Stromal cell of bone marrow (primary cell): ENCODE measurements around the gene MAZ.

ENCODE experiments used
- DNase-seq: peaks from one replicate; pipeline ENCODE4 v3.0.0-alpha.2; 2012; ENCODE audit warnings: low read depth

MAZ gene

DNA sequence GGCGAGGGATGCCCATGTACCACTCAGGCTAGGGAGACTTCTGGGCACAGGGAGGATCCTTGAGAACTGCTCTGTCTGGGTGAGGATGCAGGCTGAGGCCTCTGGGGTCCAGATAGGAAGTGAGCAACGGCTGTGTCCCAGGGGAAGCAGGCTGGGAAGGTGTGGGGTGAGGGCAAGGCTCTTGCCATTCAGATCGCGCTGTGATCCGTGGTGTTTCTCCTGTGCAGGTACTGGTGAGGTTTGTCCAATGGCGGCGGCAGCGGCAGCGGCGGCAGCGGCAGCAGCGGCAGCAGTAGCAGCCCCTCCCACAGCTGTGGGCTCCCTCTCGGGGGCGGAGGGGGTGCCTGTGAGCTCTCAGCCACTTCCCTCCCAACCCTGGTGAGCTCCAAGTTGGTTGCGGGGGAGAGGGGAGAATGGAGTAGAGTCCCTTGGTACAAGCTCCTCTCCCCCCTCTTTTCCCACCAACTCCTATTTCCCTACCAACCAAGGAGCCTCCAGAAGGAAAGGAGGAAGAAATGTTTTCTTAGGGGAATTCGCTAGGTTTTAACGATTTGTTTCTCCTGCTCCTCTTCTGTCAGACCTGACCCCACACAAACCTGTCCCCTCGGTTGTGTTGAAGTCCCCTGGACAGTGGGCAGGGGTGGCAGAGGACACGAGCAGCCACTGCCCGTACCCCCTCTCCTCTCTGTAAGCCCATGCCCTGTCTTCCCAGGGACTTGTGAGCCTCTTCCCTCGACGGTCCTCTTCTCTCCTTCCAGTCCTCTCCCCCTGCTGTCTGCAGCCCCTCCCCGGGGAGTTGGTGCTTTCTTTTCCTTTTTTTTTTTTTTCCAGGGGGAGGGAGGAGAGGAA is 3.7 kb downstream of the MAZ start:
- DNase-seq = no peak

DNA sequence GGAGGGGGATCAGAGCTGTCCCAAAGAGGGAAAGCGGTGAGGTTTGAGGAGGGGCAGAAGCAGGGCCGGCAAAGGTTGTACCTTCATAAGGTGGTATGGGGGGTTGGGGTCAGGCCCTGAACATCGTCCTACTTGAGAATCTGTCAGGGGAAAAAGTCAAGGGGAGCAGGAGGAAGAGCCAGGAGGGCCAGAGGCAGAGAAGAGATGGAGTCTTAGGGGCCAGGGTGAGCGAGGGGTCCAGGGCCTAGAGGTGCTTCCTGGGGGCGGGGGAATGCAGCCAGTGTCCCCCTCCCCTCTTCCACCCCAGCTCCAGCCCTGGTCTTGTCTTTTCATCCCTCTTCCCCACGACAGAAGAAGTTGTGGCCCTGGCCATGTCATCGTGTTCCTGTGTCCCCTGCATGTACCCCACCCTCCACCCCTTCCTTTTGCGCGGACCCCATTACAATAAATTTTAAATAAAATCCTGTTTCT is 4.4 kb downstream of the MAZ start:
- DNase-seq = no peak

DNA sequence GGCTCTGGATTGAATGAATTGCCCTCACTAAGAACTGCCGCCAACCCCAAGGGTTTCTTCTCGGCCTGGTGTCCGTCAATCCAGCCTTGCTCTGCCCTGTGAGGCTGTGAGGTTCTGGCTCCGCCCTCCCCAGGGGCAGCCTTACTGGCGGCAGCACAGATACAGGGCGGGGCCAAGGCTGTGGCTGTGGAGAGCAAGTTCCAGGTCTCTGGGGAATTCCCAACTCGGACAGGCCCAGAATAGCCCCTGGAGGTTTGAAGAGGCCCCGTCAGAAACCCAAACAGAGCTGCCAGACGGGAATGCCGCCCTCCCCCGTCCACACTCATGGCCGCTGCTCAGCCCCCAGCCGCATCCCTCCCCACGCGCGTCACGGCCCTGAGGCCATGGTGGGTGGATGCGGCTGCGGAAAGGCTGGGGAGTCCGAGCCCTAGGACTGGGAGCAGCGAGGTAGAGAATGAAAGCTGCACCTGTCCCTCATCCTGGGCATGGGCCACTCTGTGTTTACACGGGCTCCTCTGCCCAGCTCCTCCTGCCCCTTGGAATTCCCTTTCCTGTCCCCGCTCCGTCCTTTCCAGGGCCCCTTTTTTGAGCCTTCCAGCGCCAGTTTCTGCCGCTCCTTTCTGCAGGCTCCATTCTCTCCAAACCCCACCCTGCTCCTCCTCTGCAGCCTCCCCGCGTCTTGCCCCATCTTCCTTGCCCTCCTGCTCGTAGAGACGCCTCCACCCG is 5.0 kb downstream of the MAZ start:
- peak; percentile 91 for DNase-seq

DNA sequence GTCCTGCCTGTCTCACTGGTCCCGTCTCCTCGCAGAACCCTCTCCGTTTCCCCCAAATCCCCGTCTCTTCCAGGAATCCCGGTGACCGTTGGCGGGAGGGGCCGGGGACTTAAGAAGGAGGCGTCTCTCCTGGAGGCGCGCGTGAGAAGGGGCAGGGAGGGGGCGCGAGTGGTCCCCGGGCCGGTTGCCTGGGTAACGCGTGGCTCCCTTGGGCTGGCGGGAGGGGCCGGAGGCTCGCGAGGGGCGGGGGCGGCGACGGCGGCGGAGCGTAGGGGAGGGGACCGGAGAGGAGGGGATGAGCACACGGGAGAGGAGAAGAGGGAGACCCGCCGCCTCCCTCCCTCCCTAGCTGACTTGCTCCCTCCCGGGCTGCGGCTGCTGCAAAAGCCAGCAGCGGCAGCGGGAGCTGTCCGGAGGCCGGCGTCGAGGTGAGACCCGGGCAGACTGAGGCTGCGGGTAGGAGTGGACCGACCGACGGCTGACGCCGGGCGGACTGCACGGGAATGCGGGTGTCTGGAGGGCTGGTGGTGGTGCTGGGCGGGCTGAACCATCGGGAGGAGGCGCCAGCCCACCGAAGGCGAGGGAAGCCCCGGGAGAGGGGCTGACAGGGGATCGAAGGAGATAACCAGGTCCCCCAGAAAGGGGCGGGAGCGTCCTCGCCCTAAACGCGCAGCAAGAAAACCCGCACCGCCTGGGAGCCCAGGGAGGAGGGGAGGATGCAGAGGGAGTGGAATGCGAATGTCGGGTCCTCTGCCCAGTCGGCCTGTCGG is 5.8 kb downstream of the MAZ start, which contains the start of gene PRRT2:
PRRT2 (plus strand) TSS at position 298 of the 770 bp plus-strand sequence. CDS start 862 bp downstream, outside the sequence.
- DNase-seq = no peak

DNA sequence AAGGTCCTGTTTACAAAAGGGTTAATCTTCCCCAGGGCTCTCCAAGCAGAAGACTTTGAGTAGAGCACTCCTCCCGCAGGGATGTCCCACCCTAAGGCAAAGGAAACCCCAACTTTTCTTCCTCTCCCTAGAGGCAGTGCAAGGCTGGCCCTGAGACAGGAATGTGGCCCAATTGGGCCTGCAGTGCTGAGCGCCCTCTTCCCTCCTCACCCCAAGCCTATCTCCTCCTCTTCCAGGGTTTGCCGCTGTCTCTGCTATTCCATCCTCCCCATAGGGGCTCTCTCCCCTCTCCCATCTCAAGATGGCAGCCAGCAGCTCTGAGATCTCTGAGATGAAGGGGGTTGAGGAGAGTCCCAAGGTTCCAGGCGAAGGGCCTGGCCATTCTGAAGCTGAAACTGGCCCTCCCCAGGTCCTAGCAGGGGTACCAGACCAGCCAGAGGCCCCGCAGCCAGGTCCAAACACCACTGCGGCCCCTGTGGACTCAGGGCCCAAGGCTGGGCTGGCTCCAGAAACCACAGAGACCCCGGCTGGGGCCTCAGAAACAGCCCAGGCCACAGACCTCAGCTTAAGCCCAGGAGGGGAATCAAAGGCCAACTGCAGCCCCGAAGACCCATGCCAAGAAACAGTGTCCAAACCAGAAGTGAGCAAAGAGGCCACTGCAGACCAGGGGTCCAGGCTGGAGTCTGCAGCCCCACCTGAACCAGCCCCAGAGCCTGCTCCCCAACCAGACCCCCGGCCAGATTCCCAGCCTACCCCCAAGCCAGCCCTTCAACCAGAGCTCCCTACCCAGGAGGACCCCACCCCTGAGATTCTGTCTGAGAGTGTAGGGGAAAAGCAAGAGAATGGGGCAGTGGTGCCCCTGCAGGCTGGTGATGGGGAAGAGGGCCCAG is 6.7 kb downstream of the MAZ start:
- DNase-seq = no peak

DNA sequence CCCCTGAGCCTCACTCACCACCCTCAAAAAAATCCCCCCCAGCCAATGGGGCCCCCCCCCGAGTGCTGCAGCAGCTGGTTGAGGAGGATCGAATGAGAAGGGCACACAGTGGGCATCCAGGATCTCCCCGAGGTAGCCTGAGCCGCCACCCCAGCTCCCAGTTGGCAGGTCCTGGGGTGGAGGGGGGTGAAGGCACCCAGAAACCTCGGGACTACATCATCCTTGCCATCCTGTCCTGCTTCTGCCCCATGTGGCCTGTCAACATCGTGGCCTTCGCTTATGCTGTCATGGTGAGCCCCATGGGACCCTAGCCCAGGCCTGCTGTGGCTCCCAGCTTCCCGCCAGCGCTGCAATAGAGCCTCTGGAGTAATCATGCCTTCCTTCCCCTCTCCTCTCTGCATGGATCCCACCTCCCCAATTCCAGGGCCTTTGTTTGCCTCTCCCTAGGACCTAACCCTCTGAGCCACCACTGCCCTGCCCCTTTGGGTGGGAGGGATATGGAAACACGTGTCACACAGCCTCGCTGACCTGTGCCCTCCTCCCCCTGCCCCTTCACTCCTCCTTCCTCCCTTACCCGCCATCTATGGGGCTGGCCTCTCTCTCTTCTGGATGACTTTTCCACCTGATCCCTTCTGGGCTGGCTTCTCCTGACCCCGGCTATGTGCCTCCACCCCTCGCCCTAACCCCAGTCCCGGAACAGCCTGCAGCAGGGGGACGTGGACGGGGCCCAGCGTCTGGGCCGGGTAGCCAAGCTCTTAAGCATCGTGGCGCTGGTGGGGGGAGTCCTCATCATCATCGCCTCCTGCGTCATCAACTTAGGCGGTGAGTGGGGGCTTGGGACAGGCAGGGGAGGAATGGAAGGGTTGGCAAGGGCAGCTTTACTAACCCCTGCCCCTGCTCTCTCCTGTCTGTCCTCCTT is 7.6 kb downstream of the MAZ start:
- no peak for DNase-seq

DNA sequence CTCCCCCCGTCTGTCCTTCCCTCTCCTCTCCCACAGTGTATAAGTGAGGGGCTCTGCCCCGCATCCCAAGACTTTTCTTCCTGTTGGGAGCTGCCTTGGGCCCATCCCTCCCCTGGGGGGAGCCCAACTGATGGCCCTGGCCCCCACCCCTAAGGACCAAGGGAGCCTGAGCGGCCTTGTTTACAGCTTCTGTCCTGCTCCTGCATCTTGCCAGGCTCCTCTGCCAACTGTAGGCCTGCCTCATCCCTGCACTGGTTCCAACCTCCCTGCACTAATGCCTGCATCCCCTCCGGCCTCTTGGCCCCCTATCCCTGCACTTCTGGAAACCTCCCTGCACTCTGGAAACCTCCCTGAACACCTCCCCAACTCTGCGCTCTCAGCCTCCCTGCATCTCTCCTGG is 8.3 kb downstream of the MAZ start:
- DNase-seq = no peak

DNA sequence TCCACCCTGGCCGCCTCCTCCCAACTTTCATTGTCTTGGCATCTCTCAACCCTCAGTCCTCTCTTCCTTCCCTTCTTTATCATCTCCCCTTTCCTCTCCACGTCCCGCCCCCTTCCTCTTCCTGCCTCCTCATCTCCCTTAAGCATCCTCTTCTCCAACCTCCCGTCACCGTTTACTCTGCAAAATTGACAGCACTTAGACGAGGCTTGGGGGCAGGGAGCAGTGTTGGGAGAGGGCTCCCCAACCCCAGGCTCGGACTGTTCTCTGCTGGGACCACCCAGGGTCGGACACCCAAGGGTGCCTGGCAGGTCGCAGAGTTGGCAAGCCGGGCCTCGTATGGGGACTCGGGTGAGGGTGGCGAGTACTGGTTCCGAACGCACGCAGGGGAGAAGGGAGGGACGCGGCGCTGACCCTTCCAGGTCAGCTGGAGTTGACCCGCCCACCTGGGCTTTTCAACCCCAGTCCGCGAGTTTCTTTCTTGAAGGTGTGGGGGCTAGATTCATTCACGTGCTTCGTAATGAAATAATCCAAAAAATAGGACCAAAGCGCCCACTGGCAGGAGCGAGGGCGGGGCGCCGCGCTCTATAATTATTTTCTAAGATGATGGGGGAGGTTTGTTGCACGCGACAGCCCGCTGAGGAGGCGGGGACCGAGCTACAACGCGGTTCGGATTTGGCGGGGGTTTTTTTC is 8.8 kb downstream of the MAZ start:
- DNase-seq = no peak

DNA sequence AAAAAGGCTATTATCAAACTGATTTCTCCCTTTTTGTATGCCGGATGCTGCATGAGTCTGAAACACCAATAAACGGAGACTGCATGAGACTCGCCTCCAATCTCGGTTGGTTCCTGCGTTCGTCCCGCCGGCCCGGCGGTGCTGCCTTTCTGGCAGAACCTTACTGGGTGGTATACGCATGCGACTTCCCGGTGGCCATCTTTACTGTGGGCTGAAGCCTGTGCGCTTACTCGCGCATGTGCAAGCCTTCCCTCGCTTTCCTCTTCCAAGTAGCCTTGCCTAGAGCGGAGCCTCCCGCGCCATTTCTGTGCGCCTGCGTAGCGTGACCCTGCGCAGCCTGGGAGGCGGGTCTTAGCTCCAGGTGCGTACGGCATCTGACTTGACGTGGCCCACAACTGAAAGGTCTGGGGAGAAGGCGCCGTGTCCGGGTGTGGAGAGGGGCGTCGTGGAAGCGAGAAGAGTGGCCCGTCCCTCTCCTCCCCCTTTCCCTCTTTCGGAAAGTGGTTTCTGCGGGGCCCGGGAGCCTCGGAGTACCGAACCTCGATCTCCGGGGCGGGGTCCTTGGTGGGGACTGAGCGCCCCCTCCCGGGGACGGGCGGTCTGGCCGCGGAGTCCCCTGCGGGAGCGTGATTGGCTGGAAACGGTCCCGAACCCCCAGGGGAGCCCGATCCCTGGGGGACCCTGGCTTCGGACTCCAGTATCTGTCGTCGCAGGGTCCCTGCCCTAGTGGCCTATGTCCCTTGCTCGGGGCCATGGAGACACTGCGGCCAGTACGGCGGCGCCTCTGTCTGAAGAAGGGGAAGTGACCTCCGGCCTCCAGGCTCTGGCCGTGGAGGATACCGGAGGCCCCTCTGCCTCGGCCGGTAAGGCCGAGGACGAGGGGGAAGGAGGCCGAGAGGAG is 9.7 kb downstream of the MAZ start, which contains the start of gene PAGR1:
PAGR1 (plus strand) TSS at position 360 of the 901 bp plus-strand sequence; CDS start at position 734, 374 bp downstream.
- peak; percentile 96 for DNase-seq

DNA sequence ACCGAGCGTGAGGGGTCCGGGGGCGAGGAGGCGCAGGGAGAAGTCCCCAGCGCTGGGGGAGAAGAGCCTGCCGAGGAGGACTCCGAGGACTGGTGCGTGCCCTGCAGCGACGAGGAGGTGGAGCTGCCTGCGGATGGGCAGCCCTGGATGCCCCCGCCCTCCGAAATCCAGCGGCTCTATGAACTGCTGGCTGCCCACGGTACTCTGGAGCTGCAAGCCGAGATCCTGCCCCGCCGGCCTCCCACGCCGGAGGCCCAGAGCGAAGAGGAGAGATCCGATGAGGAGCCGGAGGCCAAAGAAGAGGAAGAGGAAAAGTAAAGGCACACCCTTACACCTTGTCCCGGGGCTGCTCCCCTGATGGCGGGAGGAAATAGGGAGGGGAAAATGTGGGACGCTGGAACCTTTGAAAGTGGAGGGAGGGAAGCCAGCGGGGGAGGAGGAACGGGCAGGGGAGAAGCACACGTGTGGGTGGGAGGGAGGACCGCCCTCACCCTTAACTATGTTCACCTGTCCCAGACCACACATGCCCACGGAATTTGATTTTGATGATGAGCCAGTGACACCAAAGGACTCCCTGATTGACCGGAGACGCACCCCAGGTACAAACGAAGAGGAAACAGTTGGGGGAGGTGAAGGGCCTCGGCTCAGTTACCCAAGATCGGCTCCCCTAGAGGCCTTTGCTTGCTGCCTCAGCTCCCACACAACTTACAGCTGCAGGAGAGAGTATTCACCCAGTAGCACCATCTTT is 10.5 kb downstream of the MAZ start:
- no peak for DNase-seq

DNA sequence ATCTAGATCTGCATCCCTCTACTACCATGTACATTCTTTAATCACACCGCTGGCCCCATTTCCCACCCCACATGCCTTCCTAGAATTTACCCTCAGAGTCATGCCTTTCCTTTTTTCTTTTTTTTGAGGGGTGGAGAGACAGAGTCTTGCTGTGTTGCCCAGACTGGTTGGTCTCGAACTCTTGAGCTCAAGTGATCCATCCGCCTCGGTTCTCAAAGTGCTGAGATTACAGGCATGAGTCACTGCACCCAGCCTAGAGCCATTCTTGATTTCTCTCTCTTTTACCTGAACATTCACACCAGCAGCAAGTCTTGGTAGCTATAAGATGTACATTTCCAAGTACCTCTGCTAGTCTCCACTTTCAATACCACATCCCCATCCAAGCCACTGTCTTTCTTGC is 11.8 kb downstream of the MAZ start:
- no peak for DNase-seq

DNA sequence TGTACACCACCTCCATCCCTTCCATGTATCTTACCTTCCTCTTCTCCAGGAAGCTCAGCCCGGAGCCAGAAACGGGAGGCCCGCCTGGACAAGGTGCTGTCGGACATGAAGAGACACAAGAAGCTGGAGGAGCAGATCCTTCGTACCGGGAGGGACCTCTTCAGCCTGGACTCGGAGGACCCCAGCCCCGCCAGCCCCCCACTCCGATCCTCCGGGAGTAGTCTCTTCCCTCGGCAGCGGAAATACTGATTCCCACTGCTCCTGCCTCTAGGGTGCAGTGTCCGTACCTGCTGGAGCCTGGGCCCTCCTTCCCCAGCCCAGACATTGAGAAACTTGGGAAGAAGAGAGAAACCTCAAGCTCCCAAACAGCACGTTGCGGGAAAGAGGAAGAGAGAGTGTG is 13.2 kb downstream of the MAZ start:
- DNase-seq = no peak

DNA sequence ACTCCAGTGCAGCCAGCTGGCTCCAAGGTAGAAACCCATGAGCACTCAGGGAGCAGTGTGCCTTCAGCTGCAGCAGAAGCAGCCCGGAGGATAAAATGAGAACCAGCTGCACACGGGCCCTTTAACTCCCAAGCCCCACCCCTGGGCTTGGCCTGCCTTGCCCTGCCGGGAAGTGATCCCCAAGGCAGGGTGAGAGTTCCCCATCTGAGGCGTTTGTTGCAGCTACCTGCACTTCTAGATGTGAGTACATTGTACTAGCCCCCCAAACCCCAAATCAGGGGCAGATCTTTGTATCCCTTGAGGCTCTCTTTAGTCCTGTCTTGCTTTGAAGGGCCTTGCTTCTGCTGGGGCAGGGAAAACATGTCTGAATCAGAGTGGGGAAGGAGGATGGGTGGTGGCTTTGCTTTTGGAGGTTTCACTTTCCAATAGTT is 14.0 kb downstream of the MAZ start, which contains the start of gene MVP:
MVP (plus strand) TSS at position 192 of the 431 bp plus-strand sequence. CDS start 10,088 bp downstream, outside the sequence.
- no peak for DNase-seq

DNA sequence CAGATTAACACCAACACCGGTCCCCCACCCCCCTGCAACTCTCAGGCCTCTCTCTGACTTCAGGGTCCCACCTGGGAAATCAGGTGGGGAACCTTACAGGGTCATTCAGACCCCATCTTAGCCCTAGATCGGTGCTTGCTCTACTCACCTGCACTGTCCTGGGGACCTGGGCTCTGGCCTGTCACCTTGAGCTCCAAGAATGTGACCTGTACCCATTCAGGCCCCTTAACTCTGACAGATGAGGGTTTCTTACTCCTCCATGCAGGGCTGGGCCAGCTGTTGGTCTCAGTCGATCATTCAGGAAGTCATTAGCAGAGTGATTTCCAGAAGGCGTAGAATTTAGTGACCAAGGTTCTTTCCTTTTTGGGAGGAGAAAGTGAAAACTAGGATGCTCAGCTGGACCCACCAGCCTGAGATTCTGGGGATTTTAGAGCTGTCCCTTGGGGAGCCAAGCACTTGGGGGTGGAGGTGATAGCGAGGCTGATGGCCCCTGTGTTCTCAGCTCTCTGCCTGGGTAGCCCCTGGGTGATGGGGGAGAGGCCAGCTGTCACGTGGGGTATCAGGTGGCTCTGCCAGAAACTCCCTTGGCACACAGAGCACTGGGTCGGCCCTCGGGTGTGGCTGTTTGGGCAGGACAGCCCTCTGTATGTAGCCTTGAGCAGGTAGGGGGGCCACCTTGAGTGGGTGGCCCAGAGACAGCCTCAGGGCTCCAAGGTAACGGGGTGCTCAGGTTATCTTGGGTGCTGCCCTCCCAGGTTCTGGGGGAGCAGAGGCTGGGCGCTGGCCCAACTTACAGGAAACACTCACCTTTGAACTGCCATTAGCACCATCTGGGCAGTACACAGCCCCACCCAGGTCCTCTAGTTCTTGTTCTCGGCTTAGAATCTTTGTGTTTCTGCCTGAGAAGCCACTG is 14.7 kb downstream of the MAZ start:
- DNase-seq = no peak

DNA sequence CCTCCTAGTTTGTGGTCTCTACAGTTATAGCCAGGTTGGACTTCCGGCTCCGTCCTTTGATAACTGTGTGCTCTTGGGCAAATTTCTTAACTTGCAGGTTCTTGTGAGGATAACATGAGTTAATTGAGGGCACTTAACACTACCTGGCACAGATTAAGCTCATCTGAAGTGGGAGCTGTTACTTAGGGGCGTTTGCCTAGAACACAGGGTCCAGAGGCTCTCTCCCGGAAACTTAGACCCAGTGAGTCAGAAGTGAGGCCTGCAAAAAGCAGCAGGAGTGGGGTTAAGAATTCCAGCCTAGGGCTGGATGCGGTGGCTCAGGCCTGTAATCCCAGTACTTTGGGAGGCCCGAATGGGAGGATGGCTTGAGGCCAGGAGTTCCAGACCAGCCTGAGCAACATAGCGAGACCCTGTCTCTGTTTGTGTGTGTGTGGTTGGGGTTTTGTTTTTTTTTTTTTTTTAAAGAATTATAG is 15.3 kb downstream of the MAZ start:
- no peak for DNase-seq

DNA sequence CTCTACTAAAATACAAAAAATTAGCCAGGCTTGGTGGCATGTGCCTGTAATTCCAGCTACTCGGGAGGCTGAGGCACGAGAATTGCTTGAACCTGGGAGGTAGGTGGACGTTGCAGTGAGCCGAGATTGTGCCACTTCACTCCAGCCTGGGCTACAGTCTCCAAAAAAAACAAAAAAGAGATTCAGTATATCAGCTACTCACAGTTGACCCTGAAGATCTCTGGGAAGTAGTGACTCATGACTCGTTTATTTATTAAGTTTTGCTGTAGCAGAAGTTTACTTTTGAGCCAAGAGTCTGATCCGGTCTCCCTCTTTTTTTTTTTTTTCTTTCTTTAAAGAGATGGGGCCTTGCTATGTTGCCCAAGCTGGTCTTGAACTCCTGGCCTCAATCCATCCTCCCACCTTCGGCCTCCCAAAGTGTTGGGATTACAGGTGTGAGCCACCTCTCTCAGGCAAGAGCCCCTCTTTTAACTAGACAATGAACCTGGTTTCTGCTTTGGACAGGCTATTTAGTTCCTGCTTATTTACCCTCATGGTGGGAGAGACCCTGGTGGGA is 18.3 kb downstream of the MAZ start:
- no peak for DNase-seq
